ENCODE data around the gene NEMP2.
"Not testable (repeated sequence)": the region's sequence is repeated elsewhere in the genome, so short reads cannot be mapped to it uniquely, and the experiment has no call there.

The NEMP2 gene

DNA sequence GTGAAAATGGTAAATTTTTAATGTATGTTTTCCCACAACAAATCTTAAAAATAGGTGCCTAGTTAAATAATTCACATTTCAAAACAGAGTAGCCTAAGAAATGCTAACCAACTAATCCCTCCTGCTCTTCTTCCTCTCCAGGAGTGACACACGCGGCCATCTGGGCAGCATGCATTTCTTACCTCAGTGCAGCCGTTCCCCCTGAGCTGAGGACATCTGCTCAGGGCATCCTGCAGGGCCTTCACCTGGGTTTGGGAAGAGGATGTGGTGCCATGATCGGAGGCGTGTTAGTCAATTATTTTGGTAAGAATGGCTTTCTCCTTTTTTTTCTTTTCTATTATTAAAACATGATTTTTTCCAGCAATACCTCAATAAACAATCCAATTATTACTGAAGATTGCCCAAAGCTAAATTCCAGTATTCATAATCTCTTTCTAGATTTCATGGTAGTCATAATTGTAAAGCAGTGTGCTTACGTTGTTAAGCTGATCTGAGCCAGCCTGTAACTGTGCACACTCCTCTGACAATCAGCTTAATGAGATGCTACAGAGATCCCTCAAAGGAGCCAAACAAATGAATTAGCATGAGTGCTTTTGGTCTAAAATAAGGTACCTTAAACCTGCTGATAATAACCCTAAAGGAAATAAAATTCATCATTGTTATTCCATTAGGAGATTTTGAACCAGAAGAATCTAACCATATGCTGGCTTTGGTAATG lies 45.8 kb downstream of the NEMP2 start:
- no peak for DNase-seq (ENCODE audit: low read depth)

GRCh38 chr2:190486037-190486623 lies 48.4 kb downstream of the NEMP2 start:
- DNase-seq (ENCODE audit: low read depth), result no peak

GRCh38 chr2:190482451-190482850 lies 52.1 kb downstream of the NEMP2 start:
- no peak for DNase-seq (ENCODE audit: low read depth)

- no peak for DNase-seq (ENCODE audit: low read depth)
Measured at GRCh38 chr2:190481339-190481738, 53.2 kb downstream of the NEMP2 start.

DNA sequence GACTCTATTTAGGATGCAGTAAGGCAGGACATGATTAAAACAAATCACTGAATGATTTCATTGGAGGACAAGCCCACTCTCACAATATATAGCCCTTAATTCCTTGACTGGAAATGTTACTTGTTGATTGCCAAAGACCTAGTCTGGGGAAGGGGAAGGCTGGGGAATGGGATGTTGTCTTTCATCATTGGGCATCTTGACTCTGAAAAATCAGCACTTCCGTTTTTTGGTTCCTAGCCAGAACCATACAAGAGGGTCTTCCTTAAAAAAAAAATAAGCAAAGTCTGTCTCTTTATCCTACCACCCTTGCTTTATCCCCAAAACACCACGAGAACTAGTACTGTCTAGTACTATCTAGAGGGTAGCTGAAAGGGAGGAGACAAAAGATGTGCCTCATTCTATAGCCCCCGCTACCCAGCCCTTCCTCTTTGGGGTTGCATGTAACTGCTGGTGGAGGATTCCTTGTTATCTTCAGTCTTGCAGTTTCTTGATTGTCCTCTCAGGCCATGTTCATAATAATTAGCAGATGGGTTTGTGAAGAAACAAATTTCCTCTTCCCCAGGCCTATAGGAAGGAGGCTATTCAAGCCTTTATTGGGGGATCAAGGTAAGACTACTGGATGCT lies 55.8 kb downstream of the NEMP2 start:
- DNase-seq (ENCODE audit: low read depth), result no peak

DNA sequence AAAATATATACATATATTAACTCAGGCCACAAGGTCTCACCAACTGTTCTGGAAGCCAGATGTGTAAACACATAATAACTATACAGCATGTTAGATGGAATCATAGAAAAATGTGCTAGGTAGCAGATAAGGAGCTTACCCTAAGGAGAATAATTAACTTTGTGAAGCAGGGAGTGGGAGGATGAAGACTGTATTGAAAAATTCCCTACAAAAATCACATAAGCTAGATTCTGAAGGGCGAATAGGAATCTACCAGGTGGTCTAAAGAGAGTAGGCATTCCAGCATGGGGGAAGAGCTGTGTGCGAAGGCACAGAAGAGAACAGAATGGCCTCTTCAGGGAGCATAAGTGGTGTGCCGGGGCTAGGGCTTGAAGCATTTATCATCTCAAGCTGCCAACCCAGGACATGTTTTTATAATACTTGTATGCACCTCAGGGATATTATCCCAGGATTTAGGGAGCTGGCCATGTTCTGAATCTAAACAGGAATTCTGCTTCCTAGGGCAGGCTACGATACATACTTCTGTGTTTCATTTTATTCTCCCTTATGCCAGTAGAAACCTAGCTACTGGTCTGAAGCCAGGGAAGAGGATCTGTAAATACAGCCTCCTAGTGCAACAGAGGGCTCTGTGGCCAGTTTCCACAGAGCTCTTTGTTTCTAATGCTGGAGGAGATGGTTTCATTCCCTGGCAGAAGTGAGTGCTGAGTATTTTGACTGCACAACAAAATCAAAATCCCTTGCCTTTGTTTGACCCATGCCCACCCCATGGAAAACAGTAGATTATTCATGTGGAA lies 56.7 kb downstream of the NEMP2 start:
- no peak for DNase-seq (ENCODE audit: low read depth)

- DNase-seq (ENCODE audit: low read depth), result no peak
Measured at GRCh38 chr2:190470256-190470826, 64.2 kb downstream of the NEMP2 start.

DNA sequence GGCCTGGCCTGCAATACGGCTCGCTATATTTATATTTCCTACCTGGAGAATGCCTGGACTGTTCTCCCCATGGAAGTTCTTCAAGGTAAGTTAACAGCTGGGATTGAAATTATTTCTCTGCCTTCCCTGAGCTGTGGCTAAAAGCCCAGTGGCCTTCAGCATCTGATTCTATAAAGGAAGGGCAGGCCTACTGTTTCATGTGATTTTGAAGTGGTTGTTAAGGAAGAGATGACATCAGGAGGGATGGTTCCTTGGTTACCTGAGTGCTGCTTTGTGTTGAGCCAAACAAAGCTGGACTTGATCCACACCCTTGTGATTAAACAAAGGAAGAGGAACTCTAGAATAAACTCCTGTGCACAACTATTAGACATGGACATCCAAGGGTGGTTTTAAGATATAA lies 64.8 kb downstream of the NEMP2 start:
- no peak for DNase-seq (ENCODE audit: low read depth)

DNA sequence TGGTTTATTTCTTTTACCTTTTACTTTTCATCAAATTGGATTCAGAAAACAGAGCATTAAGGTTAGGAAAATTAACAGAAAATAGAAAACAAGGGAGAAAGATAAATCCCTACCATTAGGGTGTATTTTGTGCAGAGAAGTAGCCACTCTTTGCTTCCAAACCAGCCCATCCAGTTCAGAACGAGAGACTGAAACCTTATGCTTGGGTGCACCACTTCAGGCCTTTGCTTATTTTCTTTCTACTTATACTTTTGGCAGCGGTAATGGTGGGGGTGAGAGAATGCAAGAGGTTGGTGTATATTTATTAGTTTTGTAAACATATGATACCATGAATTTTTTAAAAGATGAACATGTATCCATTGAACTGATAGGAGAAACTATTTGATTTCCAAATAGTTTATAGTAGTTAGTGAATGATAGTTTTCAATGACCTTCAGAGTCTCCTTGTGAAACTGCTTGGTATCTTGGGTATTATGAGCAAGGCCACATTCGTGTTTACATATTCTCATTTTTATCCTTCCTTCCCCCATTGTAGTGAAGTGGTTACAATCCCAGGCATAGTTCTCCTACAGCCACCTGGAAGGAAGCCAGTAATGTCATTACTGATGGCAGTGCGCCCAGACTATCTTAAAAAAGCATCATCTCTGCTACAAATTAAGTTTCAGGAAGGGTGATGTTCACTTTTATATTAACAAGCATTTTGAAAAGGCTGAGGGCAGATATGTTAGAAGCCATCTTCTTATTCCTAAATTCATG lies 65.5 kb downstream of the NEMP2 start:
- DNase-seq (ENCODE audit: low read depth), result no peak

- not testable (repeated sequence) for DNase-seq (ENCODE audit: low read depth)
Measured at GRCh38 chr2:190468354-190468753, 66.2 kb downstream of the NEMP2 start.

DNA sequence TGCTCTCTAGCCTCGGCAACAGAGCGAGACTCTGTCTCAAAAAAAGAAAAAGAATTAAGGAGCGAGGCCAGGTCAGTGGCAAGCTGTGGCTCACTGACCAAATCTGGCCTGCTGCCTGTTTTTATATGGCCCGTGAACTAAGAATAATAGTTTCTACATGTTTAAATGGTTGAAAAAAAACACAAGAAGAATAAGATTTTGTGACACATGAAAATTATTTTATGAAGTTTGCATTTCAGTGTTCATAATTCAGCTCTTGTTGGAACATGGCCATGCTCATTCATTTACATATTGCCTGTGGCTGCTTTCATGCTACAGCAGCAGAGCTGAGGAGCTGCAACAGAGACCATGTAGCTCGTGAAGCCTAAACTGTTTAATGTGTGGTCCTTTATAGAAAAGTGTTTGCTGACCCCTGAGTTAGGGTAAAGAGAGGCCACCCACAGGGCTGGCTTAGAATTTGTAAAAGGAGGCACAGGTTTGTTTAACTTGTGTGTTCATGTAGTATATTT lies 66.9 kb downstream of the NEMP2 start:
- DNase-seq (ENCODE audit: low read depth), result no peak

DNA sequence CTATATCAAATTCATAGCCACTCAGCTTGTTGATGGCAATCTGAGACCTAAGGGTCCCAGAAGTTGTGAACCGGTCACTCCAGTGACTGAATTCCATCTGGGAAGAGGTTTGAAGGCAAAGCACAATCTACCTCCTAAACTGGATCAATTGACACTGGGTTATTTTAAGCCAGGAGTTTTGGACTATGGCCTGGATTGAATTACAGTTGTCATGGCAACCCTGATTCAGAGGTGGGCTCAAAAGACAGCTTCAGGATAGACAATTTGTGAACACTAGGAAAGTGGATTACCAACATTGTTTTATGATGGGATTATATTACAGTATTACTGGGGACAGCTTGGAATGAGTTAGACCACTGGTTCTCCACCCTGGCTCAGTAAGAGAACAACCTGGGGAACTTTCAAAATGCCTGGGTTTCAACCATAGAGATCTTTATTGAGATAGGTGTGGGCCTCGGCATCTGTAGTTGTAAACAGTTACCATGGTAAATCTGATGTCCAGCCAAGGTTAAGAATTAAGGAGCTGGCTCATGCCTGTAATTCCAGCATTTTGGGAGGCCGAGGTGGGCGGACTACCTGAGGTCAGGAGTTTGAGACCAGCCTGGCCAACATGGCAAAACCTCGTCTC lies 67.6 kb downstream of the NEMP2 start:
- no peak for DNase-seq (ENCODE audit: low read depth)

GRCh38 chr2:190465060-190465459 lies 69.5 kb downstream of the NEMP2 start:
- DNase-seq (ENCODE audit: low read depth), result no peak

DNA sequence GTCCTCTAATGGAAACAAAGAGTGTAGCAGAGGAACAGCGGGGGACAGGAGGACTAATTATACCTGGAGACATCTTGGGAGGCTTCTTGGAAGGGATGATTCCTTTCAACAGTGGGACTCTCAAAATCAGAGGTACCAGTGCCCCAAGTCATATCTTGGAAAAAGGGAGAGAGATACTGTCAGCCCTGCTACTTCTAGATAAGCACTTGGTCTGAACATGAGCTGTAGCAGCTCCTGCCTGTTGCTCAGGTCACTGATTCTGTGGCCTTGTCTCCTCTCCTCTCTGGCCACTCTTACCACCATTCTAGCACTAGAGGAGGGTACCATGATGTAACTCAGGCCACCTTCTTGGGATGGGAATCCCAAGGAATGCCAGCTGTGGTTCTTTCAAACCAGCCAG lies 71.9 kb downstream of the NEMP2 start:
- no peak for DNase-seq (ENCODE audit: low read depth)

GRCh38 chr2:190462181-190462580 lies 72.3 kb downstream of the NEMP2 start:
- no peak for DNase-seq (ENCODE audit: low read depth)

- DNase-seq (ENCODE audit: low read depth), result no peak
Measured at GRCh38 chr2:190460487-190460886, 74.0 kb downstream of the NEMP2 start.

GRCh38 chr2:190459881-190460280 lies 74.6 kb downstream of the NEMP2 start:
- DNase-seq (ENCODE audit: low read depth), result no peak

DNA sequence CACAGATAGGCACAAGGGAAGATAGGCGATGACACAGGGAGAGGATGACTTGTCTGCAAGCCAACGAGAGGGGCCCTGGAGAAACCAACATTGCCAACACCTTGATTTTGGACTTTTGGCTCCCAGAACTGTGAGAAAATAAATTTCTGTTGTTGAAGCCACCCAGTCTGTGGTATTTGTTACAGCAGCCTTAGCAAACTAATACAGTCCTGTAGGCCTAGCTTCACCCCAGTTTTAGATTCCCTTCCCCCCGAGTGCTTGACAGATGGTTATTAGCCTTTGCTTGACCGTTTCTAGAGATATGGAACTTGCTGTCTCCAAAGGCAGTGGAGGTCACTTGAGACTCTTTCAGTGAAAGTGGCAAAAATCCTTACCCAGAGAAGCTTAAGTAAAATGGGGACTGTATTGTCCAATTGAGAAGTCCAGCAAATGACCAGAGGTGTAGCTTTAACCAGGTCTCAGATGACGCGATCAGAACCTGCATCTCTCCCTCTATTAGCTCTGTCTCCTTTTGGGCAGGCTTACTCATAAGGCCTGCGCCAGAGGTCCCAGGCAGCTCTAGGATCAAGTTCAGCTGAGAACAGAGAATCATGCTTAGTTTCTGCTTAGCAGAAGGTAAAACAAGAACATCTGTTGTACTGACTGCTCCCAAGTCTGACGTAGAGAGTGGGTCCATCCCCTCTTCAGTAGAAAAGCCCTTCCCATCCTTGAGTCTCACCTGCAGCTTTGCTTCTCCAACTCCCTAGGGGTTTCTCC lies 76.0 kb downstream of the NEMP2 start:
- DNase-seq (ENCODE audit: low read depth), result no peak

GRCh38 chr2:190457256-190457655 lies 77.3 kb downstream of the NEMP2 start:
- no peak for DNase-seq (ENCODE audit: low read depth)

GRCh38 chr2:190456833-190457232 lies 77.7 kb downstream of the NEMP2 start:
- DNase-seq (ENCODE audit: low read depth), result no peak

Data from stimulated activated CD8-positive, alpha-beta memory T cell treated with anti-CD3 and anti-CD28 coated beads, Interleukin-15, amount 100 ng/mL, for 24 hours (primary cell).